ENCODE measurements around the gene CPSF4.

- TF ChIP-seq, protein P1, sequence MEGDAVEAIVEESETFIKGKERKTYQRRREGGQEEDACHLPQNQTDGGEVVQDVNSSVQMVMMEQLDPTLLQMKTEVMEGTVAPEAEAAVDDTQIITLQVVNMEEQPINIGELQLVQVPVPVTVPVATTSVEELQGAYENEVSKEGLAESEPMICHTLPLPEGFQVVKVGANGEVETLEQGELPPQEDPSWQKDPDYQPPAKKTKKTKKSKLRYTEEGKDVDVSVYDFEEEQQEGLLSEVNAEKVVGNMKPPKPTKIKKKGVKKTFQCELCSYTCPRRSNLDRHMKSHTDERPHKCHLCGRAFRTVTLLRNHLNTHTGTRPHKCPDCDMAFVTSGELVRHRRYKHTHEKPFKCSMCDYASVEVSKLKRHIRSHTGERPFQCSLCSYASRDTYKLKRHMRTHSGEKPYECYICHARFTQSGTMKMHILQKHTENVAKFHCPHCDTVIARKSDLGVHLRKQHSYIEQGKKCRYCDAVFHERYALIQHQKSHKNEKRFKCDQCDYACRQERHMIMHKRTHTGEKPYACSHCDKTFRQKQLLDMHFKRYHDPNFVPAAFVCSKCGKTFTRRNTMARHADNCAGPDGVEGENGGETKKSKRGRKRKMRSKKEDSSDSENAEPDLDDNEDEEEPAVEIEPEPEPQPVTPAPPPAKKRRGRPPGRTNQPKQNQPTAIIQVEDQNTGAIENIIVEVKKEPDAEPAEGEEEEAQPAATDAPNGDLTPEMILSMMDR (IDR thresholded peaks at IDR 0.05 in 2 of 3, conservative IDR thresholded peaks at IDR 0.05 in 1 of 3; ENCODE audit: borderline replicate concordance in 1 of 3, insufficient read depth in 1 of 3, low read depth in 2 of 3, low read length in 2 of 3): no peak
- no peak for TF ChIP-seq POLR2A (IDR thresholded peaks at IDR 0.05; ENCODE audit: borderline replicate concordance, extremely low read depth, insufficient read depth, insufficient read length)
- TF ChIP-seq POLR2AphosphoS5 (IDR thresholded peaks at IDR 0.05; ENCODE audit: low read depth, low read length): 0 out of 2 replicates have a peak, but pooled peaks have one; percentile 12
- no peak for TF ChIP-seq ZBTB33 (IDR thresholded peaks at IDR 0.05; ENCODE audit: extremely low read depth, insufficient replicate concordance, low read length)
- TF ChIP-seq CEBPB (IDR thresholded peaks at IDR 0.05; ENCODE audit: low read depth): no peak
- TF ChIP-seq, protein P2, sequence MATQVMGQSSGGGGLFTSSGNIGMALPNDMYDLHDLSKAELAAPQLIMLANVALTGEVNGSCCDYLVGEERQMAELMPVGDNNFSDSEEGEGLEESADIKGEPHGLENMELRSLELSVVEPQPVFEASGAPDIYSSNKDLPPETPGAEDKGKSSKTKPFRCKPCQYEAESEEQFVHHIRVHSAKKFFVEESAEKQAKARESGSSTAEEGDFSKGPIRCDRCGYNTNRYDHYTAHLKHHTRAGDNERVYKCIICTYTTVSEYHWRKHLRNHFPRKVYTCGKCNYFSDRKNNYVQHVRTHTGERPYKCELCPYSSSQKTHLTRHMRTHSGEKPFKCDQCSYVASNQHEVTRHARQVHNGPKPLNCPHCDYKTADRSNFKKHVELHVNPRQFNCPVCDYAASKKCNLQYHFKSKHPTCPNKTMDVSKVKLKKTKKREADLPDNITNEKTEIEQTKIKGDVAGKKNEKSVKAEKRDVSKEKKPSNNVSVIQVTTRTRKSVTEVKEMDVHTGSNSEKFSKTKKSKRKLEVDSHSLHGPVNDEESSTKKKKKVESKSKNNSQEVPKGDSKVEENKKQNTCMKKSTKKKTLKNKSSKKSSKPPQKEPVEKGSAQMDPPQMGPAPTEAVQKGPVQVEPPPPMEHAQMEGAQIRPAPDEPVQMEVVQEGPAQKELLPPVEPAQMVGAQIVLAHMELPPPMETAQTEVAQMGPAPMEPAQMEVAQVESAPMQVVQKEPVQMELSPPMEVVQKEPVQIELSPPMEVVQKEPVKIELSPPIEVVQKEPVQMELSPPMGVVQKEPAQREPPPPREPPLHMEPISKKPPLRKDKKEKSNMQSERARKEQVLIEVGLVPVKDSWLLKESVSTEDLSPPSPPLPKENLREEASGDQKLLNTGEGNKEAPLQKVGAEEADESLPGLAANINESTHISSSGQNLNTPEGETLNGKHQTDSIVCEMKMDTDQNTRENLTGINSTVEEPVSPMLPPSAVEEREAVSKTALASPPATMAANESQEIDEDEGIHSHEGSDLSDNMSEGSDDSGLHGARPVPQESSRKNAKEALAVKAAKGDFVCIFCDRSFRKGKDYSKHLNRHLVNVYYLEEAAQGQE (IDR thresholded peaks at IDR 0.05; ENCODE audit: low read depth): no peak
- TF ChIP-seq FOSL1 (IDR thresholded peaks at IDR 0.05; ENCODE audit: low read depth): no peak
- no peak for TF ChIP-seq MAX (IDR thresholded peaks at IDR 0.05)
- no peak for TF ChIP-seq SP1 (IDR thresholded peaks at IDR 0.05; ENCODE audit: low read depth)
Observed at GRCh38 chr7:99392659-99393354, 45.9 kb upstream of the CPSF4 start.
